Measurements from ENCODE around the gene CTSH. TPM values are rescaled to one million over a fixed set of nuclear protein-coding genes. Genes with fewer than 3 reads are reported as not detected.

CTSH gene
- polyA plus RNA-seq, 1 donor (not counting 4 experiments of a cell fraction or from before 2014, with no cell fraction given) = 23.0 TPM

DNA sequence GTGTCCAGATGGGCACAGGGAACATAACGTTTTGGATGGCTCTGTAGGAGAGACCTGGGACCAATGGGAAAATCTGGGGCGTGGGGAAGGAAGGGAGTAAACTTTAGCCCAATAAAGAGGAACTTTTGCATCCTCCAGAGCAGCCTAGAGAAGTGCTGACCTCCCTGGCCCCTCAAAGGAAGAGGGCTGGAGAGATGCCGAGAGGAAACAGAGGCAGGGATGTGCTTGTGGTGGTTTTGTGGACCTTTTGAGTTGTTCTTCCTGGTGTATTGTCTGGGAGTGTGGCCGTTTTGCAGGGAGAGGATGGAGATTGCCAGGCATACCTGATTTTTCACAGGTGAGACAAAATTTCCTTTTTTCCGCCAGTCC is 10.2 kb downstream of the CTSH start:
- FAIRE-seq (no peak), DNase-seq (ENCODE audit: low read depth, low spot score) (no peak)
- Histone ChIP-seq H4K20me1 (ENCODE audit: control insufficient read depth, extremely low read depth, insufficient read depth, low read length) (peaks cover 3% of the 10 kb centered on the region), H3K9me3 (ENCODE audit: control insufficient read depth, low read depth, low read length) (no peaks in the 10 kb centered on the region), H3K27me3 (ENCODE audit: control insufficient read depth, extremely low read depth, insufficient read depth, low read length) (peaks cover 21% of the 10 kb centered on the region), H3K9ac (ENCODE audit: control insufficient read depth, extremely low read depth, insufficient read depth, low read length) (no peak overlapping the region), H3K4me1 (ENCODE audit: control insufficient read depth, extremely low read depth, insufficient read depth, low read length) (peaks cover 20% of the 10 kb centered on the region), H3K4me3 (ENCODE audit: control insufficient read depth in 2 of 3, extremely low read depth in 1 of 3, insufficient read depth in 2 of 3, low read depth in 1 of 3, low read length in 3 of 3) (no peak overlapping the region), H3K79me2 (ENCODE audit: control insufficient read depth, insufficient read depth, low read length) (no peaks in the 10 kb centered on the region), H2AFZ (ENCODE audit: control insufficient read depth, low read length) (no peak overlapping the region), H3K9me1 (ENCODE audit: control insufficient read depth, extremely low read depth, insufficient read depth, low read length) (no peaks in the 10 kb centered on the region), H3K27ac (ENCODE audit: control insufficient read depth, insufficient read depth, low read length) (no peak overlapping the region), H3K36me3 (ENCODE audit: control insufficient read depth in 2 of 2, extremely low read depth in 1 of 2, insufficient read depth in 2 of 2, low read length in 2 of 2) (no peaks in the 10 kb centered on the region), H3K4me2 (ENCODE audit: control insufficient read depth, extremely low read depth, insufficient read depth, low read depth, low read length) (no peak overlapping the region)
- dilution Hi-C loops (cut with MboI; ENCODE audit: extremely low pct_ligation_motif_present, low sequenced_read_pairs) = no loop called here
- TF ChIP-seq, protein P1, sequence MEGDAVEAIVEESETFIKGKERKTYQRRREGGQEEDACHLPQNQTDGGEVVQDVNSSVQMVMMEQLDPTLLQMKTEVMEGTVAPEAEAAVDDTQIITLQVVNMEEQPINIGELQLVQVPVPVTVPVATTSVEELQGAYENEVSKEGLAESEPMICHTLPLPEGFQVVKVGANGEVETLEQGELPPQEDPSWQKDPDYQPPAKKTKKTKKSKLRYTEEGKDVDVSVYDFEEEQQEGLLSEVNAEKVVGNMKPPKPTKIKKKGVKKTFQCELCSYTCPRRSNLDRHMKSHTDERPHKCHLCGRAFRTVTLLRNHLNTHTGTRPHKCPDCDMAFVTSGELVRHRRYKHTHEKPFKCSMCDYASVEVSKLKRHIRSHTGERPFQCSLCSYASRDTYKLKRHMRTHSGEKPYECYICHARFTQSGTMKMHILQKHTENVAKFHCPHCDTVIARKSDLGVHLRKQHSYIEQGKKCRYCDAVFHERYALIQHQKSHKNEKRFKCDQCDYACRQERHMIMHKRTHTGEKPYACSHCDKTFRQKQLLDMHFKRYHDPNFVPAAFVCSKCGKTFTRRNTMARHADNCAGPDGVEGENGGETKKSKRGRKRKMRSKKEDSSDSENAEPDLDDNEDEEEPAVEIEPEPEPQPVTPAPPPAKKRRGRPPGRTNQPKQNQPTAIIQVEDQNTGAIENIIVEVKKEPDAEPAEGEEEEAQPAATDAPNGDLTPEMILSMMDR (optimal IDR thresholded peaks at IDR 0.05 in 1 of 3, IDR thresholded peaks at IDR 0.05 in 1 of 3, conservative IDR thresholded peaks at IDR 0.05 in 1 of 3; ENCODE audit: extremely low read depth in 1 of 3, insufficient read depth in 2 of 3, low read length in 3 of 3) = no peak
- TF ChIP-seq EZH2 (IDR thresholded peaks at IDR 0.05; ENCODE audit: low read length) = no peak

DNA sequence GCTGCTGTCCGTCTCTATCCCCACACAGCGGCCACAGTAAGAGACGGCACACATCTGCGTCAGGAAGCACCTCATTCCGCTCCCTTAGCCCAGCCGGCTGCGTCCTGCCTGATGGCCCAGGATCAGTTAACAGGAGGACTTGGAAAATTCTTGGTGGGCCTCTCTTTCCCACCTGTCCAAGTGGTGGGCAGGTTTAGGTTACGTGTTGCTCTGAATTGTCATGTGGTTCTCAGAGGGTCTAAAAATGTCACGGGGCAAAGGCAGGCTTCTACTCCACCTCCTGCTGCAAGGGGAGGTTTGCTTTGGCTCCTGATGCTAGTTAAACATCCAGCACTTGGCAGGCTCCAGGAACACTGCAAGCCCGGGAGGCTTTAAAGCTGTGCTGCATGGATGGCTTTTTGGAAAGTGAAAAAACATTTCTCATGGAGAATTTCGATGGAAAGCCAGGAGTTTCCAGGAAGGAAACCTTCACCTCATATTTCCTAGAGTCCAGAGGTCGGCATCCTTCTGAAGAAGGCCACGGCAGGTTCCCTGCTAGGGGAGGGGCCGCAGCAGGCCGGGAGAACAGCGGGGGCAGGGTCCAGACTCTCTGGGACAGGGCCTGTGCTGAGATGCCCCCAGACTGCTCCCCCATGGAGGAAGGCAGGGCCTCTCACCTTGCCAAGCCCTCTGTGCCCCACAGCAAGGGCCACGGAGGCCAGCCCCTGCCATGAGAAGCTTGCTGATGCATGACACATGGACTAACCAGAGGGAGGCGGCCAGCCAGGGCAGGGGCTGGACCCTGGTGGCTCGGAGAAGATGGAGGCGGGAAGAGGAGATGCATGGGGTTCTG is 10.8 kb downstream of the CTSH start:
- no peak for DNase-seq (ENCODE audit: low read depth, low spot score)
- Histone ChIP-seq H3K36me3 (ENCODE audit: control insufficient read depth in 2 of 2, extremely low read depth in 1 of 2, insufficient read depth in 2 of 2, low read length in 2 of 2) (no peaks in the 10 kb centered on the region), H2AFZ (ENCODE audit: control insufficient read depth, low read length) (no peak overlapping the region), H3K9ac (ENCODE audit: control insufficient read depth, extremely low read depth, insufficient read depth, low read length) (no peak overlapping the region), H3K79me2 (ENCODE audit: control insufficient read depth, insufficient read depth, low read length) (no peaks in the 10 kb centered on the region), H3K27me3 (ENCODE audit: control insufficient read depth, extremely low read depth, insufficient read depth, low read length) (peaks cover 21% of the 10 kb centered on the region), H3K4me1 (ENCODE audit: control insufficient read depth, extremely low read depth, insufficient read depth, low read length) (peaks cover 21% of the 10 kb centered on the region), H3K27ac (ENCODE audit: control insufficient read depth, insufficient read depth, low read length) (no peak overlapping the region), H3K9me1 (ENCODE audit: control insufficient read depth, extremely low read depth, insufficient read depth, low read length) (no peaks in the 10 kb centered on the region), H3K9me3 (ENCODE audit: control insufficient read depth, low read depth, low read length) (no peaks in the 10 kb centered on the region), H4K20me1 (ENCODE audit: control insufficient read depth, extremely low read depth, insufficient read depth, low read length) (peaks cover 3% of the 10 kb centered on the region), H3K4me2 (ENCODE audit: control insufficient read depth, extremely low read depth, insufficient read depth, low read depth, low read length) (no peak overlapping the region), H3K4me3 (ENCODE audit: control insufficient read depth in 2 of 3, extremely low read depth in 1 of 3, insufficient read depth in 2 of 3, low read depth in 1 of 3, low read length in 3 of 3) (no peak overlapping the region)
- FAIRE-seq = no peak
- no peak for TF ChIP-seq EZH2 (IDR thresholded peaks at IDR 0.05; ENCODE audit: low read length)
- TF ChIP-seq, protein P1 (optimal IDR thresholded peaks at IDR 0.05 in 1 of 3, IDR thresholded peaks at IDR 0.05 in 1 of 3, conservative IDR thresholded peaks at IDR 0.05 in 1 of 3; ENCODE audit: extremely low read depth in 1 of 3, insufficient read depth in 2 of 3, low read length in 3 of 3) = no peak
- dilution Hi-C loops (cut with MboI; ENCODE audit: extremely low pct_ligation_motif_present, low sequenced_read_pairs) = no loop called here

Data from keratinocyte (primary cell).